NCI-H1930 (cell line): ENCODE data around the gene NUDT2.

Source experiments
- DNase-seq, 2 experiments: peaks; one replicate each; lab custom pipeline; 2025; lab: John Stamatoyannopoulos, UW

NUDT2 gene

GRCh38 chr9:34385561-34386230 is 56.3 kb downstream of the NUDT2 start:
- DNase-seq, result no peak

GRCh38 chr9:34386656-34387055 is 57.3 kb downstream of the NUDT2 start:
- DNase-seq, result no peak

GRCh38 chr9:34387239-34387638 is 57.9 kb downstream of the NUDT2 start:
- no peak for DNase-seq

- DNase-seq, result no peak
These were observed 63.1 kb downstream of the NUDT2 start for GRCh38 chr9:34392511-34392910.
